Loucy (cell line): ENCODE measurements around the gene LRRC27.

Experiments
- CTCF ChIP-seq: fragments of 200-600 bp; sonication (generic); conservative IDR thresholded peaks from 2 replicates; pipeline ENCODE4 v1.5.1; 2014; ENCODE audit warnings: mild to moderate bottlenecking, antibody characterized with exemption, low read length
- EZH2phosphoT487 ChIP-seq: fragments of 200-600 bp; IDR thresholded peaks from 2 replicates; pipeline ENCODE4 v1.6.1; 2018; ENCODE audit warnings: antibody characterized with exemption, mild to moderate bottlenecking, moderate library complexity, borderline replicate concordance

- TF ChIP-seq CTCF (no peak), EZH2phosphoT487 (no peak)
Measured at GRCh38 chr10:132293813-132294520, 38.0 kb upstream of the LRRC27 start.
